NCI-H2081 treated with DMSO at 0.1 percent for 48 hours (cell line): ENCODE data around the gene NINL.
"Not testable (repeated sequence)": the region's sequence is repeated elsewhere in the genome, so short reads cannot be mapped to it uniquely, and the experiment has no call there.

Source experiments
- DNase-seq: peaks from one replicate; lab custom pipeline; 2025; lab: John Stamatoyannopoulos, UW

Gene NINL

GRCh38 chr20:25552977-25553376 lies 32.4 kb downstream of the NINL start:
- no peak for DNase-seq

GRCh38 chr20:25551413-25552215 lies 33.7 kb downstream of the NINL start:
- DNase-seq = no peak

GRCh38 chr20:25550645-25551337 lies 34.5 kb downstream of the NINL start:
- DNase-seq = not testable (repeated sequence)

GRCh38 chr20:25549843-25550477 lies 35.4 kb downstream of the NINL start:
- DNase-seq = no peak

- no peak for DNase-seq
These were observed 36.1 kb downstream of the NINL start for GRCh38 chr20:25549172-25549773.

GRCh38 chr20:25548613-25549086 lies 36.7 kb downstream of the NINL start:
- no peak for DNase-seq

GRCh38 chr20:25547999-25548398 lies 37.3 kb downstream of the NINL start:
- no peak for DNase-seq

- no peak for DNase-seq
These were observed 38.3 kb downstream of the NINL start for GRCh38 chr20:25547063-25547462.

GRCh38 chr20:25546048-25546447 lies 39.3 kb downstream of the NINL start:
- DNase-seq = no peak

- DNase-seq = no peak
These were observed 40.2 kb downstream of the NINL start for GRCh38 chr20:25545171-25545570.

- DNase-seq = no peak
These were observed 40.6 kb downstream of the NINL start for GRCh38 chr20:25544734-25545133.

- DNase-seq = no peak
These were observed 41.0 kb downstream of the NINL start for GRCh38 chr20:25544311-25544710.

GRCh38 chr20:25543068-25543467 lies 42.3 kb downstream of the NINL start:
- no peak for DNase-seq

GRCh38 chr20:25541676-25542075 lies 43.7 kb downstream of the NINL start:
- DNase-seq = no peak

GRCh38 chr20:25539742-25540672 lies 45.3 kb downstream of the NINL start:
- DNase-seq = no peak

- no peak for DNase-seq
These were observed 46.3 kb downstream of the NINL start for GRCh38 chr20:25538838-25539665.

- no peak for DNase-seq
These were observed 47.4 kb downstream of the NINL start for GRCh38 chr20:25537890-25538289.

GRCh38 chr20:25535762-25536161 lies 49.6 kb downstream of the NINL start:
- DNase-seq = no peak

GRCh38 chr20:25534845-25535244 lies 50.5 kb downstream of the NINL start:
- DNase-seq = no peak

GRCh38 chr20:25533920-25534700 lies 51.2 kb downstream of the NINL start:
- no peak for DNase-seq
